GM18502 (cell line): ENCODE data around the gene MSRB3.

Experiments used
- ATAC-seq: cut with Tn5 transposase; IDR thresholded peaks from one replicate; pipeline ENCODE4 v1.9.1; 2021; ENCODE audit warnings: mild to moderate bottlenecking; ENCODE audit not compliant: unreplicated experiment, poor library complexity

The MSRB3 gene

DNA sequence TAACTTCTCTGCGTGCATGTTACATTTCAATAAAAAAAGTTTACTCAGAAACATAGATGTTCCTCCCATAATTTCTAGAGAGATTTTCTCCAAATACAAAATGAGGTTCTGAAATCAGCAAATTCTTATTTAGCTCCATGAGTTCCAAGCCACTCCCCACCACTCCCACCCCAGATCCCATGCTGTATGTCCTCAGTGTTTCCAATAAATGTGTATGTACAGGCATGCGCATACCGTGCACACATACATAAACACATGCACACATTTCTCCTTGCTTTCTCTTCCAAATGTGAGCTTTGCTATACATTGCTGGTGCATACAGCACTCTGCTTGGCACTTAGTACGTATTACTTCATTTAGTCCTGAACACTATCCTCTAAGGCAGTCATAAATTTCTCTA is 209.7 kb downstream of the MSRB3 start:
- ATAC-seq = no peak

DNA sequence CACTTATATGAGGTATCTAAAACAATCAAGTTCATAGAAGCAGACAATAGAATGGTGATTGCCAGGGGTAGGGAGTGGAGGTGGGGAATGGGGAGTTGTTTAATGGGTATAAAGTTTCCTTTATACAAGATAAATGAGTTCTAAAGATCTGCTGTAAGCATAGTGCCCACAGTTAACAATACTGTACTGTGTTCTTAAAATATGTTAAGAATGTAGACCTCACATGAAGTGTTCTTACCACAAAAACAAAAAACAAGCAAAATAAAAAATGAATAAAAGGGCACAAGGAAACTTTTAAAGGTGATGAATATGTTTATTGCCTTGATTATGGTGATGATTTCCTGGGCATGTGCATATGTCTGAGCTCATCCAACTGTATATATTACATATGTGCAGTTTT is 211.8 kb downstream of the MSRB3 start:
- no peak for ATAC-seq

GRCh38 chr12:65492998-65493912 is 214.8 kb downstream of the MSRB3 start:
- ATAC-seq = no peak

DNA sequence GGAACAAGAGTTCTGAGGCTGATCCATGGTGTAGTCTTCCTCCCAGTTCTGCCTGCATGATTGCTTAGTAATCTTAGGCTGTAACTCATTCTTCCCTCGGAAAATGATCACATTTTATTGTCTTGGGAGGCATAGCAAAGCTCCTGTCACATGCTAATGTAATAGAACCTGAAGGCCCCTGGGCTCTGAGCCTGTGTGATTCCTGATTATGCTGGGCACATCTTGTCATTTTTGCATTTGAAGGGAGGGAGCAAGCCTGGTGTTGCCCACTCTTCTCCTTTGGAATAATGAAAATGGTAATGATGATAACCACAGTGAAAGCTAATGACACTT is 215.4 kb downstream of the MSRB3 start:
- ATAC-seq = no peak

GRCh38 chr12:65494537-65494936 is 216.1 kb downstream of the MSRB3 start:
- no peak for ATAC-seq

DNA sequence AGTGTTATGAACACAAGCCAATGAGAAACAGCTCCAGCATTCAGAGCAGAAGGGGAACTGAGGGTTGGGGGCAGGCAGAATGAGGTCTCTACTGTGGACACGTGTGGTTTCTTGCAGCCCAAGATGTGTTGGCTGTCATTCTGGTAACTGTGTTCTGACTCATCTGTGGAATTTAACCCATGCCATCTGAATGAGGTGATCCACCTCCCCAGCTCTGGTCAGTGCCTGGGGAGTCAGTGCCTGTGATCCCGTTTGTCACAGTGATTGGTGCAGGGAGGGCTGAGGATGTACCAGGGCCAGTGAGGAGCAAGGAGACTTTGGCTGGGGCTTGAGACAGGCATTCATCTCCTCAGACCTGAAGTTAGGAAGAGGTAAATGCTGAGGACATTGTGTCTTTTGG is 216.8 kb downstream of the MSRB3 start:
- no peak for ATAC-seq

GRCh38 chr12:65496617-65497016 is 218.1 kb downstream of the MSRB3 start:
- ATAC-seq = no peak

GRCh38 chr12:65497660-65498059 is 219.2 kb downstream of the MSRB3 start:
- ATAC-seq = no peak

DNA sequence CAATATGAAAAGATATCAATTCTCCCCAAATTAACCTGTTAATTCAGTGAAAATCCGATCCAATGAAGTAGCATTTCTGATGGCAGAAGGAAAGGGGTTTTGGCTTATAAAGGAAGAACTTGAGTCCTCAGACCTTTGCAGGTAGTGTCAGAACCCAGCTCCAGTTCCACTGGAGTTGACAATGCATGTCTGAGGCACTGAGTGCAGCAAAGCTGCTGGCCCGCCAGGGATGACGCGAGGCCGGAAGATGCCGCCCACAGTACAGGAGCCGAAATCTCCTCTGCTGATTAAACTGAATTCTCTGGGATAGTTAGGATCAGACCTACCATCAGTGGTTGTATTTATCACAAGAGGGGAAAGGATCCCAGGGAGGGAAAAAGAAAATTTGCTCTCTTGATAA is 220.7 kb downstream of the MSRB3 start:
- no peak for ATAC-seq

- ATAC-seq = no peak
These were observed 221.8 kb downstream of the MSRB3 start for GRCh38 chr12:65500091-65500900.

GRCh38 chr12:65501093-65501621 is 222.7 kb downstream of the MSRB3 start:
- no peak for ATAC-seq

- no peak for ATAC-seq
These were observed 223.5 kb downstream of the MSRB3 start for GRCh38 chr12:65501935-65502334.

- ATAC-seq = no peak
These were observed 225.9 kb downstream of the MSRB3 start for GRCh38 chr12:65504417-65504816.

DNA sequence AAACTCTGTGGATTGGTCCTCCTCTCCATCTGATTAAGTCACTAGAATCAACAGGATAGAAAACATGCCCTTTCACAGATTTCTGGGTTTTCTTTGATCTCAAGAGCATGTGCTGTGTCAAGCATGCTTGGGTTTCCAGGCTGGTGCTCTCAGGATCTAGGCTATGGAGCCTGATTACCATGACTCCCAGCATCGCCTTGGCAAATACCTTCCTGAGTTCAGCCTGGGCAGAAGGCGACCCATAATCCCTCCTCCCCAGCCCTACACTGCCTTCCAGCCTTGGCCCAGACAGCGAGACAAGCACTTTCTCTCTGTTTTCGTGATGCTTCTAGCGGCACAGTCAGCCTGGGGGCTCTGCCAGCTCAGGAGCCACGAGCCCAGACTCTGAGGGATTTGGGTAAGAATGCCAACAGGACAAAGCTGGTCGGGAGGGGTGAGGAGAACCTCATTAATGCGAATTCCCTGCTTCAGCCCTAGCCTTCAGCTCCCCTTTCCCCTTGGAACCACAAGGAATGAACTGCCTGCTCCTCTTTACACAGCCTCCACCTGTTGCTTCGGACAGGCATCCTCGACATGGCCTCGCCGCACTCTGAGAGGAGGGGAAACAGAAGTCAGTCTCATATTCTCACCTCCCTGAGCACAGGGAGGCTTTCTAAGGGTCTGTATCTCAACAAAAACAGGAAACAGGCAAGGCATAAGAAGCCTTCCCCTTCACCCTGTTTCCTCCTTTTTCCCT is 227.1 kb downstream of the MSRB3 start:
- ATAC-seq = no peak

- ATAC-seq = no peak
These were observed 230.0 kb downstream of the MSRB3 start for GRCh38 chr12:65508276-65509035.

DNA sequence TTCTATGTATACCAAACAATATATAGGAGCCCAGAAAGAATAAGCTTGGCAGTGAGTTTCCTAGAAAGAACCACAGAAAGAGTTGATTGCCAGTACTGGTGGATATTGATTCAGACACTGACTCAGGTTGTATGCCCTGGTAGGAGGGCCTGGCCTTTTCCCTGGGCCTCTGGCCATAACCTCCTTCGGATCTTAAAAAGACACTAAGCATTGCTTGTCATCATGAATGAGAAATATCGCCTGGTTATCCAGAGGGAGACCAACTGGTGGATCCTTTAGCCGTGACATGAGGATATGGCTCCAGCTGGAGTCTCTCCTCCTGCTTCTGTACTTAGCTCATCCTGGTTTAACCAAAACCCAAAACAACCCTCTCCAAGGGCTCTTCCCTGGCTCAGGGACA is 231.5 kb downstream of the MSRB3 start:
- no peak for ATAC-seq

DNA sequence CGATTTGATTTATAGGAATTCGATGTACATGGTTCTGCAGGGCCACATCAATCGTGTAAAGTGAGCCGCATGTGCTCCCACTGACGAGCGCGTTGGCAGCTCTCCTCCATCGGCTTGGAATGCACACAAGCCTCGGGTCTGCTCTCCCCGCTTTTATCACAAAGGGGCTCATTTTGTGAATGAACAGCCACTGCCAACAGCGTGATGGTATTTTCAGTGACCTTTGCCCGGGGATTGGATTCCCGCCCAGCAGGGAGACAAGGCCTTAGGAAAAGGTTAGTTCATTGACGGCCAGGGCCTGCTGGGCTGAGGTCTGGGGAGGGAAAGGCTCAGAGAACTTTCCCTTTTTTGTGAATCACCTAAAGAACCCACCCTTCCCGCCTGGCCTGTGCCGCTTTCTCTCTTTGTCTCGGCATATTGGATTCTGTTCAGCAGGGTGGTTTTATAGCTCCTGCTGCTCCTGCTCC is 232.1 kb downstream of the MSRB3 start:
- no peak for ATAC-seq

GRCh38 chr12:65511134-65511834 is 232.8 kb downstream of the MSRB3 start:
- ATAC-seq = no peak

GRCh38 chr12:65511912-65512311 is 233.4 kb downstream of the MSRB3 start:
- no peak for ATAC-seq
